GM18526 (cell line): ENCODE results near the gene C11orf54.

Source experiments
- POLR2A ChIP-seq: IDR thresholded peaks from 3 replicates; pipeline ENCODE4 v1.6.1; 2011; ENCODE audit not compliant: insufficient read length; ENCODE audit errors: extremely low read depth

Gene C11orf54

DNA sequence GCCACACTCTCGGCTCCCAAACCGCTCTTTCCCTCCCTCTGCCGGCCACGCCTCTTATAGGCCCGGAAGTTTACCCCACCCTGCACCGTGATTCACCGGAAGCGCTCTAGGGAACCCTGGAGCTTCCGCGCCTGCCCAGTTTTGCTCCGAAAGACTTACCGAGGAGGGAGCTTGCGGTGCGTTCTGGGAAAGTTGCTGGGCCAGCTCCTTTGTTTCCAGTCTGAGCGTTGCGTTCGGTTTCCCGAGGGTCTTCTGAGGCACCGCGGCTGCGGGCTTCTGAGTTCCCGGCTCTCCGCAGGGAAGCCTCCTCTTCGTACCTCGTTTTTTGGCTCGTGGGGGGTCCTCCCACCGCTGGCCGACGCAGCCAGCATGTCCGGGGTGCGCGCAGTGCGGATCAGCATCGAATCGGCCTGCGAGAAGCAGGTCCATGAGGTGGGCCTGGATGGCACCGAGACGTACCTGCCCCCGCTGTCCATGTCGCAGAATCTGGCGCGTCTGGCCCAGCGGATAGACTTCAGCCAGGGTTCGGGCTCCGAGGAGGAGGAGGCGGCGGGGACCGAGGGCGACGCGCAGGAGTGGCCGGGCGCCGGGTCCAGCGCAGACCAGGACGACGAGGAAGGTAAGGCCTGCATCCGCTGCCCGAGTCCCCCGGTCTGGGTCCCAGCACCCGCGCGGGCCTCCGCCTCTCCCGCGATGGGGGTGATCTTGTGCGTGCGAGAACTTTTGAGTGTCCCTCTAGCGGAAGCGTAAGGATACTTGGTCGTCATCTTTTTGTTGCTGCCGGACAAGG, 42.9 kb downstream of the C11orf54 start, which contains the start of gene MED17:
Gene MED17, plus strand, starts transcription at position 138 of the 790 bp plus-strand sequence. Its CDS starts 232 bp downstream, at position 370.
- TF ChIP-seq POLR2A, result peak; percentile 70

GRCh38 chr11:93784935-93785360, 43.5 kb downstream of the C11orf54 start:
- TF ChIP-seq POLR2A, result no peak

DNA sequence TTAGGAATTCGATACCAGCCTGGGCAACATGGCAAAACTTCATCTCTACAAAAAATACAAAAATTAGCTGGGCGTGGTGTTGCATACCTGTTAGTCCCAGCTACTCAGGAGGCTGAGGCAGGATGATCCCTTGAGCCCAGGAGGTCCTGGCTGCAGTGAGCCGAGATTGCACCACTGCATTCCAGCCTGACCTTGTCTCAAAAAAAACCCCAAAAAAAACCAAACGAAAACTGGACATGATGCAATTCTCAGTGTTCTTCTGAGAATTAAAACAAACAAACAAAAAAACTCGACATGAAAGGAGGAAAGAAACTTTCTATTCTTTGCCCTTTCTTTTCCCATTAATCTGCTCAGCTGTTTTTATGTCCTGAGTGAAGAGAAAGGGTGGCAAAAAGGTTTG, 50.0 kb downstream of the C11orf54 start:
- no peak for TF ChIP-seq POLR2A

DNA sequence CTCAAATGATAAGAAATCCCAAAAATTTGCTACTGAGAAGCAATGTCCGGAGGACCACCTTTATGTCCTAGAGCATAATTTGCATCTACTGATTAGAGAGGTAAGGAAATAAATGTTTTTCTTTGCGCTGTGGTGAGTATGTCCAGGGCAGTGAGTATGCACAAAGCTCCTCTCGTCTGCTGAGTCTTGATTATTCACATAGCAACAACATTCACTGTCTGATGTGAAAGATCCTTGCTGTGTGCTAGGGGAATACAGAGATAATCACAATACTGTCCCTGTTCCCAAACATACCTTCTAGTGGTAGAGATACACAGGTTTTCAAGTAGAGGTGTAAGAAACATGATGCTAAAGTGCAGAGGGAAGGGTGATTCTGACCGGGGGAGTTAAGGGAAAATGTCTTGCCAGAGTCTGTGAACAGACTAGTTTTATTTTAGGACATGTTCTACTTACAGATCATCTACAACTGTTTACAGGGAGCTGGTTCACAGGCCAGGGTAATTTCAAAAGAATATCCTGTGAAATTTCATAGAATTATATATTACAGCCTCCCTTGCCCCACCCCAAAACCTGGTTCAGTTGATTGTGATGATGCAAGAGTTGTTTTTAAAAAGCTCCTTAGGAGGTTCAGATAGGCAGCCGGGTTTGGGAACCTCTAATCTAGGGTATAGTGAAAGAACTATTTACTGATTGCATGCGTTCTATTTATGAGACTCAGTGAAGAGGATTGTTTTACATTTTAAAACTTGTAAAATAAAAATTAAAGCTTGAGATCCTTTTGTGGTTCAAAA, 55.2 kb downstream of the C11orf54 start:
- TF ChIP-seq POLR2A, result no peak

GRCh38 chr11:93801366-93801765, 59.9 kb downstream of the C11orf54 start:
- no peak for TF ChIP-seq POLR2A

DNA sequence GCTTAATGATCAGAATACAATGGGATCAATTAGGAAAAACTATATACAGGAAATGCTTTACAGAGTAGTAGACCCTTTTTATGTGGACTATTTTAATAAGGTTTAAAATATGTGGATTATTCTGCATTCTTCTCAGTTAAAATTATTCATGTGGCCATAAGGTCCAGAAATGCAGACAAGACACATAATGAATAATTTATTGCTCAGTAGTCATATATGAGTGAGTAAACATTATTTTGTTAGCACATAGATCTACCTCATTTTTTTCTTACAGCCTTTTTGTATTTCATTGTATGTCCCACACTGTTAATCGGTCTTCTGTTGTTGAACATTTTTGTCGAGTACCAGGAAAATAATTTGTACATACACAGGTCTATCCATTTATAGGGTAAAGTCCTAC, 63.4 kb downstream of the C11orf54 start:
- no peak for TF ChIP-seq POLR2A

- no peak for TF ChIP-seq POLR2A
These were observed 66.5 kb downstream of the C11orf54 start for GRCh38 chr11:93807980-93808379.

- no peak for TF ChIP-seq POLR2A
These were observed 72.5 kb downstream of the C11orf54 start for GRCh38 chr11:93813974-93814373.
